HG03575 (cell line): Measurements from ENCODE around the gene KRT17.
"Not testable (repeated sequence)": the region's sequence is repeated elsewhere in the genome, so short reads cannot be mapped to it uniquely, and the experiment has no call there.

Experiments
- ATAC-seq: cut with Tn5 transposase; IDR thresholded peaks from one replicate; pipeline ENCODE4 v1.9.1; 2021; ENCODE audit not compliant: unreplicated experiment, insufficient number of reproducible peaks, low FRiP score; ENCODE audit errors: extremely low read depth

Gene KRT17

GRCh38 chr17:41582061-41582968 lies 42.1 kb downstream of the KRT17 start:
- not testable (repeated sequence) for ATAC-seq

GRCh38 chr17:41581366-41582060 lies 42.9 kb downstream of the KRT17 start:
- no peak for ATAC-seq

- no peak for ATAC-seq
These were observed 43.5 kb downstream of the KRT17 start for GRCh38 chr17:41580687-41581365.

GRCh38 chr17:41580244-41580575 lies 44.2 kb downstream of the KRT17 start:
- ATAC-seq, result no peak

- no peak for ATAC-seq
These were observed 44.7 kb downstream of the KRT17 start for GRCh38 chr17:41579484-41580243.

GRCh38 chr17:41578971-41579370 lies 45.4 kb downstream of the KRT17 start:
- no peak for ATAC-seq

- ATAC-seq, result no peak
These were observed 45.8 kb downstream of the KRT17 start for GRCh38 chr17:41578538-41578937.

GRCh38 chr17:41576740-41577139 lies 47.6 kb downstream of the KRT17 start:
- not testable (repeated sequence) for ATAC-seq

- ATAC-seq, result no peak
These were observed 49.0 kb downstream of the KRT17 start for GRCh38 chr17:41575336-41575735.

- ATAC-seq, result no peak
These were observed 52.6 kb downstream of the KRT17 start, which contains the start of gene KRT9 for GRCh38 chr17:41571561-41572434. Gene KRT9, minus strand, starts transcription at chr17:41572059. Its CDS starts 67 bp downstream, at chr17:41571992.
